Caco-2 (cell line): ENCODE results near the gene ZCCHC12. TPM values are rescaled to one million over a fixed set of nuclear protein-coding genes. Genes with fewer than 3 reads are reported as not detected.

Source experiments
- BruUV-seq: library from RNA; stranded (reverse); fragments of 400-500 nt; replicated peaks from 2 replicates; lab custom pipeline; 2021; lab: Mats Ljungman, UMichigan
- CTCF ChIA-PET: fragments of 300-600 bp; sonication (Branson Sonifier 250); formaldehyde crosslinking; loops from one replicate; lab custom pipeline; 2022; ENCODE audit warnings: antibody characterized with exemption; lab: Charles Lee
- POLR2A ChIA-PET: fragments of 300-600 bp; sonication (Branson Sonifier 250); formaldehyde crosslinking; loops from one replicate; lab custom pipeline; 2022; ENCODE audit warnings: antibody characterized with exemption; lab: Charles Lee
- DNase-seq, 2 experiments: peaks; one replicate each; pipeline versions ENCODE4 v3.0.0 to v3.0.0-alpha.2; 2020 to 2022
- H3K27me3 ChIP-seq: replicated peaks from 2 replicates; pipeline ENCODE4 v1.6.0; 2011; ENCODE audit warnings: low read length; ENCODE audit not compliant: control insufficient read depth, insufficient read depth
- H3K36me3 ChIP-seq: 2 replicates; pipeline ENCODE4 v1.5.1; 2011; ENCODE audit warnings: low read length; ENCODE audit not compliant: control insufficient read depth, insufficient read depth
- H3K4me1 ChIP-seq: fragments of 250-450 bp; sonication (Bioruptor Pico); 2 replicates; pipeline ENCODE4 v1.5.1; 2020; ENCODE audit warnings: mild to moderate bottlenecking
- H3K4me3 ChIP-seq: 2 replicates; pipeline ENCODE4 v1.5.1; 2011; ENCODE audit warnings: low read depth, mild to moderate bottlenecking, control low read depth, low read length
- H3K9me3 ChIP-seq: fragments of 250-450 bp; sonication (Bioruptor Pico); 2 replicates; pipeline ENCODE4 v1.5.1; 2020; ENCODE audit warnings: mild to moderate bottlenecking, moderate library complexity
- H3K27ac Mint-ChIP-seq: one replicate; pipeline ENCODE4 v1.8.0; 2022; ENCODE audit warnings: mixed read lengths; ENCODE audit not compliant: unreplicated experiment
- H3K27me3 Mint-ChIP-seq: one replicate; pipeline ENCODE4 v1.8.0; 2022; ENCODE audit warnings: mixed read lengths; ENCODE audit not compliant: insufficient read depth, unreplicated experiment
- H3K36me3 Mint-ChIP-seq: one replicate; pipeline ENCODE4 v1.8.0; 2022; ENCODE audit warnings: mild to moderate bottlenecking, mixed read lengths; ENCODE audit not compliant: insufficient read depth, unreplicated experiment
- H3K4me1 Mint-ChIP-seq: one replicate; pipeline ENCODE4 v1.8.0; 2022; ENCODE audit warnings: low read depth, mixed read lengths; ENCODE audit not compliant: unreplicated experiment
- H3K4me3 Mint-ChIP-seq: one replicate; pipeline ENCODE4 v1.8.0; 2022; ENCODE audit warnings: mild to moderate bottlenecking, moderate library complexity, mixed read lengths; ENCODE audit not compliant: unreplicated experiment
- H3K9me3 Mint-ChIP-seq: one replicate; pipeline ENCODE4 v1.8.0; 2022; ENCODE audit warnings: mixed read lengths; ENCODE audit not compliant: unreplicated experiment
- CTCF ChIP-seq, 2 experiments: fragments of 200-600 bp in 1 of 2; IDR thresholded peaks; 1 replicate in 1 of 2; 2 replicates in 1 of 2; pipeline versions ENCODE4 v1.5.1 to v1.8.0; 2011 to 2022; ENCODE audit warnings: antibody characterized with exemption in 1 of 2, control low read depth in 1 of 2, inconsistent platforms in 1 of 2, low read depth in 1 of 2, low read length in 1 of 2, mild to moderate bottlenecking in 1 of 2, moderate library complexity in 1 of 2; ENCODE audit not compliant: insufficient read depth in 1 of 2, severe bottlenecking in 1 of 2, unreplicated experiment in 1 of 2
- intact Hi-C: fragments of 100-400 bp; cut with micrococcal nuclease; formaldehyde crosslinking; loops from one replicate; pipeline ENCODE4 v1.10.0; 2022; ENCODE audit not compliant: unreplicated experiment
- total RNA-seq: library from RNA; stranded (reverse); gene quantifications from 2 replicates; pipeline ENCODE4 v1.2.3, GENCODE V29; 2022

The ZCCHC12 gene
- total RNA-seq, 1 experiment from 2014 or later, result 0.39 TPM

- CTCF ChIA-PET, result no interaction called here
- intact Hi-C loops, result no loop called here
- Mint-ChIP-seq H3K4me3 (no peak overlapping the region), H3K4me1 (no peaks in the 10 kb centered on the region), H3K36me3 (no peaks in the 10 kb centered on the region), H3K9me3 (no peaks in the 10 kb centered on the region), H3K27me3 (no peaks in the 10 kb centered on the region), H3K27ac (no peak overlapping the region)
- Histone ChIP-seq H3K4me1 (no peaks in the 10 kb centered on the region), H3K4me3 (no peak overlapping the region), H3K36me3 (no peaks in the 10 kb centered on the region), H3K27me3 (no peaks in the 10 kb centered on the region), H3K9me3 (no peaks in the 10 kb centered on the region)
- no peak for DNase-seq
- POLR2A ChIA-PET, result no interaction called here
- BruUV-seq, result no TSS peak
- no peak for TF ChIP-seq CTCF (IDR thresholded peaks at IDR 0.05; ENCODE audit: insufficient read depth in 1 of 2, low read depth in 1 of 2, low read length in 1 of 2, severe bottlenecking in 1 of 2, unreplicated experiment in 1 of 2)
Measured at GRCh38 chrX:118853596-118853995, 30.0 kb downstream of the ZCCHC12 start.

- Histone ChIP-seq H3K4me3 (no peak overlapping the region), H3K36me3 (no peaks in the 10 kb centered on the region), H3K27me3 (no peaks in the 10 kb centered on the region), H3K9me3 (no peaks in the 10 kb centered on the region), H3K4me1 (no peaks in the 10 kb centered on the region)
- ChIA-PET POLR2A (no interaction called here), CTCF (no interaction called here)
- TF ChIP-seq CTCF (IDR thresholded peaks at IDR 0.05; ENCODE audit: insufficient read depth in 1 of 2, low read depth in 1 of 2, low read length in 1 of 2, severe bottlenecking in 1 of 2, unreplicated experiment in 1 of 2), result no peak
- H3K4me1 Mint-ChIP-seq, result no peaks in the 10 kb centered on the region
- no peak overlapping the region for H3K27ac Mint-ChIP-seq
- H3K36me3 Mint-ChIP-seq, result no peaks in the 10 kb centered on the region
- H3K4me3 Mint-ChIP-seq, result no peak overlapping the region
- intact Hi-C loops, result no loop called here
- DNase-seq, result no peak
- no TSS peak for BruUV-seq
- H3K27me3 Mint-ChIP-seq, result no peaks in the 10 kb centered on the region
- no peaks in the 10 kb centered on the region for H3K9me3 Mint-ChIP-seq
Measured at GRCh38 chrX:118855681-118856310, 32.2 kb downstream of the ZCCHC12 start.

- TF ChIP-seq CTCF (IDR thresholded peaks at IDR 0.05; ENCODE audit: insufficient read depth in 1 of 2, low read depth in 1 of 2, low read length in 1 of 2, severe bottlenecking in 1 of 2, unreplicated experiment in 1 of 2), result no peak
- Histone ChIP-seq H3K9me3 (no peaks in the 10 kb centered on the region), H3K4me3 (no peak overlapping the region), H3K4me1 (no peaks in the 10 kb centered on the region), H3K27me3 (no peaks in the 10 kb centered on the region), H3K36me3 (no peaks in the 10 kb centered on the region)
- no peaks in the 10 kb centered on the region for H3K9me3 Mint-ChIP-seq
- no peak for DNase-seq
- intact Hi-C loops, result no loop called here
- no peaks in the 10 kb centered on the region for H3K27me3 Mint-ChIP-seq
- BruUV-seq, result no TSS peak
- ChIA-PET CTCF (no interaction called here), POLR2A (no interaction called here)
- no peaks in the 10 kb centered on the region for H3K4me1 Mint-ChIP-seq
- no peak overlapping the region for H3K27ac Mint-ChIP-seq
- H3K36me3 Mint-ChIP-seq, result no peaks in the 10 kb centered on the region
- H3K4me3 Mint-ChIP-seq, result no peak overlapping the region
Measured at GRCh38 chrX:118857006-118857405, 33.4 kb downstream of the ZCCHC12 start.
